GM06990 (cell line): ENCODE measurements around the gene CBX6.

ENCODE experiments used
- DNase-seq: peaks from one replicate; pipeline ENCODE4 v3.0.0-alpha.2; 2011; ENCODE audit not compliant: insufficient read length; ENCODE audit errors: extremely low read depth
- H3K27me3 ChIP-seq: replicated peaks from 2 replicates; pipeline ENCODE4 v1.6.0; 2011; ENCODE audit warnings: low read length; ENCODE audit not compliant: control insufficient read depth, insufficient read depth
- H3K36me3 ChIP-seq: 2 replicates; pipeline ENCODE4 v1.5.1; 2011; ENCODE audit warnings: low read length; ENCODE audit not compliant: control insufficient read depth, insufficient read depth
- H3K4me3 ChIP-seq: replicated peaks from 2 replicates; pipeline ENCODE4 v1.5.1; 2011; ENCODE audit warnings: low read depth, mild to moderate bottlenecking, control low read depth, low read length
- CTCF ChIP-seq: IDR thresholded peaks from 2 replicates; pipeline ENCODE4 v1.5.1; 2011; ENCODE audit warnings: low read length, control low read depth, mild to moderate bottlenecking, inconsistent platforms; ENCODE audit not compliant: insufficient read depth, poor library complexity, severe bottlenecking

The CBX6 gene

GRCh38 chr22:38871360-38872171 lies 450 bp downstream of the CBX6 start:
- no peak for DNase-seq
- H3K36me3 ChIP-seq, result peaks cover 16% of the 10 kb centered on the region
- TF ChIP-seq CTCF, result no peak
- H3K27me3 ChIP-seq, result no peaks in the 10 kb centered on the region
- H3K4me3 ChIP-seq, result peak overlapping the region; percentile 90

GRCh38 chr22:38870791-38871359 lies 1.1 kb downstream of the CBX6 start:
- peaks cover 16% of the 10 kb centered on the region for H3K36me3 ChIP-seq
- no peak for DNase-seq
- H3K4me3 ChIP-seq, result peak overlapping the region; percentile 90
- no peaks in the 10 kb centered on the region for H3K27me3 ChIP-seq
- TF ChIP-seq CTCF, result no peak

GRCh38 chr22:38870312-38870741 lies 1.7 kb downstream of the CBX6 start:
- peak overlapping the region; percentile 90 for H3K4me3 ChIP-seq
- no peaks in the 10 kb centered on the region for H3K27me3 ChIP-seq
- peak; percentile 94 for TF ChIP-seq CTCF
- peak; percentile 63 for DNase-seq
- H3K36me3 ChIP-seq, result peaks cover 21% of the 10 kb centered on the region

GRCh38 chr22:38869663-38870062 lies 2.4 kb downstream of the CBX6 start:
- H3K36me3 ChIP-seq, result peaks cover 27% of the 10 kb centered on the region
- H3K27me3 ChIP-seq, result no peaks in the 10 kb centered on the region
- DNase-seq, result no peak
- no peak for TF ChIP-seq CTCF
- H3K4me3 ChIP-seq, result peak overlapping the region; percentile 90

- H3K4me3 ChIP-seq, result no peak overlapping the region
- TF ChIP-seq CTCF, result peak; percentile 94
- DNase-seq, result peak; percentile 57
Observed at GRCh38 chr22:38868886-38869381, 3.1 kb downstream of the CBX6 start.

More at GRCh38 chr22:38868886-38869381, 3.1 kb downstream of the CBX6 start:
- no peaks in the 10 kb centered on the region for H3K27me3 ChIP-seq
- peaks cover 28% of the 10 kb centered on the region for H3K36me3 ChIP-seq
